Endothelial cell of umbilical vein (primary cell): ENCODE results near the gene SETD3. TPM values are rescaled to one million over a fixed set of nuclear protein-coding genes. Genes with fewer than 3 reads are reported as not detected.

Experiments
- BruUV-seq: library from RNA; stranded (reverse); fragments of 400-500 nt; replicated peaks from 2 replicates; lab custom pipeline; 2021; lab: Mats Ljungman, UMichigan
- CTCF ChIA-PET: fragments of 300-600, 350-600 bp; sonication (Branson Sonifier 250); formaldehyde crosslinking; loops from one replicate; lab custom pipeline; 2021; ENCODE audit warnings: antibody characterized with exemption, inconsistent platforms; lab: Charles Lee
- POLR2A ChIA-PET: fragments of 300-600, 350-600 bp; sonication (Branson Sonifier 250); formaldehyde crosslinking; loops from one replicate; lab custom pipeline; 2021; ENCODE audit warnings: antibody characterized with exemption, inconsistent platforms; lab: Charles Lee
- DNase-seq: peaks from one replicate; pipeline ENCODE4 v3.0.0-alpha.2; 2011; ENCODE audit warnings: low read depth, low spot score
- FAIRE-seq: peaks from 2 replicates; lab custom pipeline; 2011; peaks lifted over from hg19 to GRCh38; lab: Jason Lieb, UNC
- H2AFZ ChIP-seq: 2 replicates; pipeline ENCODE4 v1.6.0; 2012; ENCODE audit warnings: low read depth, low read length, control low read depth, inconsistent platforms
- H3K27ac ChIP-seq: 2 replicates; pipeline ENCODE4 v1.5.1; 2011; ENCODE audit warnings: low read depth, mild to moderate bottlenecking, control low read depth, low read length, moderate library complexity; ENCODE audit not compliant: insufficient read depth
- H3K27me3 ChIP-seq, 2 experiments: 2 replicates each; pipeline versions ENCODE4 v1.6.0 to v1.6.1; 2011; ENCODE audit warnings: low read length in 2 of 2, mixed read lengths in 1 of 2; ENCODE audit not compliant: control insufficient read depth in 2 of 2, insufficient read depth in 2 of 2
- H3K36me3 ChIP-seq, 2 experiments: 2 replicates in 1 of 2; 3 replicates in 1 of 2; pipeline ENCODE4 v1.5.1; 2011; ENCODE audit warnings: low read length in 2 of 2, mild to moderate bottlenecking in 1 of 2, moderate library complexity in 1 of 2; ENCODE audit not compliant: control insufficient read depth in 2 of 2, insufficient read depth in 2 of 2; ENCODE audit errors: extremely low read depth in 1 of 2
- H3K4me1 ChIP-seq: 3 replicates; pipeline ENCODE4 v1.5.1; 2011; ENCODE audit warnings: mild to moderate bottlenecking, low read length; ENCODE audit not compliant: control insufficient read depth, insufficient read depth; ENCODE audit errors: extremely low read depth
- H3K4me2 ChIP-seq: 2 replicates; pipeline ENCODE4 v1.6.1; 2011; ENCODE audit warnings: low read length, control low read depth, mixed read lengths; ENCODE audit not compliant: insufficient read depth
- H3K4me3 ChIP-seq, 3 experiments: fragments of 200-600 bp in 1 of 3; sonication (generic), shearing (Covaris generic) in 1 of 3; replicated peaks in 1 of 3; 2 replicates each; pipeline ENCODE4 v1.5.1; 2011 to 2016; ENCODE audit warnings: control low read depth in 3 of 3, low read length in 3 of 3, mild to moderate bottlenecking in 2 of 3, inconsistent platforms in 1 of 3, low read depth in 1 of 3, moderate library complexity in 1 of 3; ENCODE audit not compliant: insufficient read depth in 1 of 3
- H3K79me2 ChIP-seq: 2 replicates; pipeline ENCODE4 v1.6.0; 2012; ENCODE audit warnings: low read length, inconsistent platforms; ENCODE audit not compliant: control insufficient read depth, insufficient read depth
- H3K9ac ChIP-seq: replicated peaks from 2 replicates; pipeline ENCODE3; 2011; ENCODE audit warnings: low read length, control low read depth; ENCODE audit not compliant: insufficient read depth; ENCODE audit errors: extremely low read depth
- H3K9me1 ChIP-seq: replicated peaks from 3 replicates; pipeline ENCODE4 v1.6.0; 2011; ENCODE audit warnings: mild to moderate bottlenecking, low read length; ENCODE audit not compliant: control insufficient read depth, insufficient read depth; ENCODE audit errors: extremely low read depth
- H3K9me3 ChIP-seq: replicated peaks from 2 replicates; pipeline ENCODE4 v1.5.1; 2012; ENCODE audit warnings: low read length, inconsistent platforms; ENCODE audit not compliant: control insufficient read depth, insufficient read depth
- H4K20me1 ChIP-seq: replicated peaks from 2 replicates; pipeline ENCODE3; 2011; ENCODE audit warnings: mild to moderate bottlenecking, low read length; ENCODE audit not compliant: control insufficient read depth, insufficient read depth; ENCODE audit errors: extremely low read depth
- EZH2 ChIP-seq: IDR thresholded peaks from 2 replicates; pipeline ENCODE4 v1.6.1; 2012; ENCODE audit warnings: borderline replicate concordance, low read depth, mild to moderate bottlenecking, moderate library complexity, low read length, inconsistent platforms; ENCODE audit not compliant: severe bottlenecking
- FOS ChIP-seq: IDR thresholded peaks from 2 replicates; pipeline ENCODE4 v1.6.1; 2011; ENCODE audit warnings: mild to moderate bottlenecking, low read length, moderate library complexity, borderline replicate concordance; ENCODE audit not compliant: insufficient read depth
- GATA2 ChIP-seq: IDR thresholded peaks from 2 replicates; pipeline ENCODE4 v1.7.0; 2011; ENCODE audit warnings: low read depth, mild to moderate bottlenecking, moderate library complexity, mixed read lengths, low read length; ENCODE audit not compliant: insufficient read length, insufficient read depth
- JUN ChIP-seq: IDR thresholded peaks from 2 replicates; pipeline ENCODE4 v1.6.1; 2011; ENCODE audit warnings: borderline replicate concordance, low read depth; ENCODE audit not compliant: insufficient read length, insufficient read depth
- MAX ChIP-seq: IDR thresholded peaks from 2 replicates; pipeline ENCODE4 v1.6.1; 2011; ENCODE audit not compliant: insufficient read depth, insufficient read length
- MYC ChIP-seq: IDR thresholded peaks from one replicate; pipeline ENCODE4 v1.6.1; 2011; ENCODE audit warnings: mild to moderate bottlenecking, low read depth, low read length
- POLR2A ChIP-seq: IDR thresholded peaks from 2 replicates; pipeline ENCODE4 v1.6.1; 2012; ENCODE audit warnings: low read depth, mild to moderate bottlenecking, control low read depth, low read length
- POLR2AphosphoS5 ChIP-seq: IDR thresholded peaks from 2 replicates; pipeline ENCODE4 v1.6.1; 2012; ENCODE audit warnings: low read depth, mild to moderate bottlenecking, control low read depth, low read length, moderate library complexity; ENCODE audit not compliant: insufficient read depth
- dilution Hi-C: fragments of 300-500 bp; cut with MboI; formaldehyde crosslinking; loops from one replicate; pipeline ENCODE4 v1.15.0; 2019; ENCODE audit warnings: low sequenced_read_pairs; ENCODE audit not compliant: extremely low pct_ligation_motif_present
- intact Hi-C: fragments of 100-400 bp; cut with micrococcal nuclease; formaldehyde crosslinking; loops from one replicate; pipeline ENCODE4 v1.10.0; 2022
- polyA plus RNA-seq, 4 experiments: library from polyadenylated mRNA; depleted of rRNA in 3 of 4; stranded (reverse) in 3 of 4; unstranded in 1 of 4; fragments of >200 nt; gene quantifications; 2 replicates each; pipeline versions ENCODE4 v1.2.1 to v1.2.3, GENCODE V29; 2011 to 2012; ENCODE audit warnings: missing spikeins in 1 of 4
- total RNA-seq: library from RNA; stranded (reverse); gene quantifications from 2 replicates; pipeline ENCODE4 v1.2.3, GENCODE V29; 2021
- TF ChIP-seq, protein P1 (sequence below), 2 donors: IDR thresholded peaks; 1 replicate in 1 of 2; 2 replicates in 1 of 2; pipeline ENCODE4 v1.5.1; 2011; ENCODE audit warnings: low read length in 2 of 2, mild to moderate bottlenecking in 2 of 2, moderate library complexity in 2 of 2, control low read depth in 1 of 2, inconsistent platforms in 1 of 2, low read depth in 1 of 2; ENCODE audit not compliant: insufficient read depth in 1 of 2; ENCODE audit errors: extremely low read depth in 1 of 2

SETD3 gene
- total and polyA plus RNA-seq, 2 donors (not counting 3 experiments of a cell fraction or from before 2014, with no cell fraction given): 18.1 to 53.1 TPM

GRCh38 chr14:99380991-99381687, 99.5 kb downstream of the SETD3 start:
- no peaks in the 10 kb centered on the region for H3K79me2 ChIP-seq
- H3K4me1 ChIP-seq: no peaks in the 10 kb centered on the region
- no peaks in the 10 kb centered on the region for H3K9me1 ChIP-seq
- POLR2A ChIA-PET: no interaction called here
- no peaks in the 10 kb centered on the region for H4K20me1 ChIP-seq
- H3K9ac ChIP-seq: no peak overlapping the region
- intact Hi-C loops: no loop called here
- H3K27ac ChIP-seq: no peak overlapping the region
- H3K4me2 ChIP-seq: no peak overlapping the region
- CTCF ChIA-PET: interaction anchor here (1.3 to 3.8 kb wide), 4 partner anchors 8 to 35 kb away, joined by 4 to 24 read pairs (median 11); no protein-coding TSS in a partner anchor
- peaks cover 0 to 3% of the 10 kb centered on the region in 2 experiments for H3K27me3 ChIP-seq
- H3K36me3 ChIP-seq: no peaks in the 10 kb centered on the region
- H3K4me3 ChIP-seq: no peak overlapping the region
- FAIRE-seq: no peak
- no peaks in the 10 kb centered on the region for H3K9me3 ChIP-seq
- H2AFZ ChIP-seq: no peak overlapping the region
- dilution Hi-C loops: no loop called here
- BruUV-seq: no TSS peak
- no peak for DNase-seq
- TF ChIP-seq MAX: no peak

GRCh38 chr14:99380402-99380801, 100.3 kb downstream of the SETD3 start:
- TF ChIP-seq MAX (no peak), EZH2 (no peak), POLR2AphosphoS5 (no peak), POLR2A (no peak), GATA2 (no peak), FOS (no peak), MYC (no peak), JUN (no peak)
- TF ChIP-seq, protein P1, sequence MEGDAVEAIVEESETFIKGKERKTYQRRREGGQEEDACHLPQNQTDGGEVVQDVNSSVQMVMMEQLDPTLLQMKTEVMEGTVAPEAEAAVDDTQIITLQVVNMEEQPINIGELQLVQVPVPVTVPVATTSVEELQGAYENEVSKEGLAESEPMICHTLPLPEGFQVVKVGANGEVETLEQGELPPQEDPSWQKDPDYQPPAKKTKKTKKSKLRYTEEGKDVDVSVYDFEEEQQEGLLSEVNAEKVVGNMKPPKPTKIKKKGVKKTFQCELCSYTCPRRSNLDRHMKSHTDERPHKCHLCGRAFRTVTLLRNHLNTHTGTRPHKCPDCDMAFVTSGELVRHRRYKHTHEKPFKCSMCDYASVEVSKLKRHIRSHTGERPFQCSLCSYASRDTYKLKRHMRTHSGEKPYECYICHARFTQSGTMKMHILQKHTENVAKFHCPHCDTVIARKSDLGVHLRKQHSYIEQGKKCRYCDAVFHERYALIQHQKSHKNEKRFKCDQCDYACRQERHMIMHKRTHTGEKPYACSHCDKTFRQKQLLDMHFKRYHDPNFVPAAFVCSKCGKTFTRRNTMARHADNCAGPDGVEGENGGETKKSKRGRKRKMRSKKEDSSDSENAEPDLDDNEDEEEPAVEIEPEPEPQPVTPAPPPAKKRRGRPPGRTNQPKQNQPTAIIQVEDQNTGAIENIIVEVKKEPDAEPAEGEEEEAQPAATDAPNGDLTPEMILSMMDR (IDR thresholded peaks at IDR 0.05; ENCODE audit: extremely low read depth in 1 of 2, insufficient read depth in 1 of 2, low read depth in 1 of 2, low read length in 2 of 2): no peak
- Histone ChIP-seq H3K27me3 (no peaks in the 10 kb centered on the region), H3K4me1 (no peaks in the 10 kb centered on the region), H3K9me1 (no peaks in the 10 kb centered on the region), H4K20me1 (no peaks in the 10 kb centered on the region), H3K4me2 (no peak overlapping the region), H3K36me3 (no peaks in the 10 kb centered on the region), H3K27ac (no peak overlapping the region), H3K9me3 (no peaks in the 10 kb centered on the region), H3K9ac (no peak overlapping the region), H2AFZ (no peak overlapping the region), H3K79me2 (no peaks in the 10 kb centered on the region), H3K4me3 (no peak overlapping the region)
- FAIRE-seq (no peak), DNase-seq (no peak)
- dilution Hi-C loops: no loop called here
- CTCF ChIA-PET: interaction anchor here (1.3 to 3.5 kb wide), 3 partner anchors 9 to 35 kb away, joined by 4 to 24 read pairs (median 7); no protein-coding TSS in a partner anchor
- POLR2A ChIA-PET: no interaction called here
- no TSS peak for BruUV-seq
- intact Hi-C loops: no loop called here
